Non-pigmented ciliary epithelial cell (primary cell): ENCODE data around the gene TMCO4.
A peak's percentile ranks its signal among the peaks of the same experiment; 100 is the strongest.

ENCODE experiments used
- DNase-seq: peaks from one replicate; pipeline ENCODE4 v3.0.0-alpha.2; 2010; ENCODE audit warnings: low read depth

Gene TMCO4

DNA sequence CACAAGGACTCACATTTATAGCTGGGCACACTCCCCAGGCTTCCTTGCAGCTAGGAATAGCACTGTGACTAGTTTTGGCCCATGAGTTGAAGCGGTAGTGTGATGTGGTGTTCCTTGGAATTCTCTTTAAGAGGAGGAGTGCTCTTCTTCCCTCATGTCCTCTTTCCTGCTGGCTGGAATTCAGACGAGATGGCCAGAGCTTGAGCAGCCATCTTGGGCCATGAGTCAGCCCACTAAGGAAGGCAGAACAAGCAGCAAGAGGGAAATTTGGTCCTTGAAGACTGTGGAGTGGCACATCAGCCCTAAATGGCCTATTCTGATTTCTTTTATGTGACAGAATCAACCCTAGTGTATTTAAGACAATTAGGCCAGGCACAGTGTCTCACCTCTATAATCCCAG lies 115.0 kb downstream of the TMCO4 start:
- DNase-seq = no peak

DNA sequence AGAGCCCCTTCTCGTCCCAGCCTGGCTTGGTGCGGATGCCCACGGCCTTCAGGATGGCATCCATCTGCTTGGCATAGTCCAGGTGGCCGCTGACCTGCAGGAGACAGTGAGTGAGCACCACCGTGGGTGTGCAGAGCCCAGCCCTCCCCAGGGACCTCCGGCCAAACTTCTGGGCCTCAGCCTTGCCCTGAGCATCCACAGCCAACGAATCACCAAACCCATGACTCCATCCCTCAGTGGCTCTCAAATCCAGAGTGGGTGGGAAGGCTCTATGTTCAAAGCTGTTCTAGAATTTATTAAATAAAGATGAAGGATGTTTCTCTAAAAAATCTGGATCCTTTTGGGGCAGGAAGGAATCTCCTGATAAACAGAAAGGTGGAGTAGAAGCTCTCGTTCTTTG lies 116.4 kb downstream of the TMCO4 start:
- DNase-seq = no peak

DNA sequence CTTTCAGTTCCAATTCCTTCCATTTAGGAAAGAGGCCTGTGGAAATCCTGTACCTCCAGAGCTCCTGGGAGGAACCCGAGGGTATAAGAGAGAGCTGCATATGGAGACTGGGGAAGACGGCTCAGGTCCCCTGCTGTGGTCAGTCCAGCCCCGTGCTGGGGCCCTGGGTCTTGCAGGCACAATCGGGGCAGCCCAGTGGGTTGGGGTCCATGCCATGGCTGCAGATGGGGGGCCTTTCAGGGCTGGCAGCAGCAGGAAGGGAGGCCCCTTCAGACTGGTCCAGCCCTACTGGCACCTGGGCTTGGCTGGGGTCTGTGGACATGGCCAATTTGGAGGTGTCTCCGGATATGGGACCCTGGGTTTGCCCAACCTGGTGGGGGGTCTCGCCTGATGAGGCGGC lies 116.8 kb downstream of the TMCO4 start:
- no peak for DNase-seq

- DNase-seq = peak; percentile 67
These were observed 117.5 kb downstream of the TMCO4 start for GRCh38 chr1:19682257-19682656.

DNA sequence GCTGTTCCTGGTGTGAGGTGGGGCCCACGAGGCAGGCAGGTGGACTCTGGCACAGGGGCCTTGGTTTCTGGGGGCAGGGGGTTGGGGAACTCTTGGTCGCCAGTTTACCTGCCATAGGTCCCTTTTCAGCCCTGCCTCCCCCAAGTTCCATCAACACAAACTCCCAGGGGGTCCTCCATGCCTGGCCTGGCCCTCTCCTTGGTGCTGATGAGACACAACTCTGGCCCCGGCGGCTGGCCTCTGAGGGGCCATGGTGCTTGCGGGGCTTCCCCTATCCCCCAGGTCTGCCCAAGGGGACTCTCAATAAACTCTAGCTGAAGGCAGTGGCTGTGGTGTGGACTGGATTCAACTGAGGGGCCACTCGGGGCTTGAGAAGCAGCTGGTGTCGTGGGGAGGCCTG lies 119.1 kb downstream of the TMCO4 start:
- DNase-seq = no peak

DNA sequence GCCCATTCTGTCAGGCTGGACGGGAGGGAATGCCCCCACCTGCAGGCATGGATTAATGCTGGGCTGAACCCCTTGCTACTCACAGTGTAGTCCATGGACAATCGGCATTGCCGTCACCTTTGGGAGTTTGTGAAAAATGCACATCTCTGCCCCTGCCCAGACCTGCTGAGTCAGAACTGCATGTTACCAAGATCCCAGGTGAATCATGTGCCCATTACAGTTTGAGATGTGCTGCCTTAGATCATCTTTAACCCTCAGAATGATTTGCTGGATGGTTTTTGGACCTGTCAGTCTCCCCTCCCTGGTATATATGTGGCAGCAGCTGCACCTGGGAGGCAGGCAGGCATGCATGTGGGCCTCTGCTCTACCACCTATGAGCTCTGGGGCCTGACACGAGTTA lies 120.0 kb downstream of the TMCO4 start:
- DNase-seq = no peak

- no peak for DNase-seq
These were observed 120.7 kb downstream of the TMCO4 start for GRCh38 chr1:19678931-19679453.

DNA sequence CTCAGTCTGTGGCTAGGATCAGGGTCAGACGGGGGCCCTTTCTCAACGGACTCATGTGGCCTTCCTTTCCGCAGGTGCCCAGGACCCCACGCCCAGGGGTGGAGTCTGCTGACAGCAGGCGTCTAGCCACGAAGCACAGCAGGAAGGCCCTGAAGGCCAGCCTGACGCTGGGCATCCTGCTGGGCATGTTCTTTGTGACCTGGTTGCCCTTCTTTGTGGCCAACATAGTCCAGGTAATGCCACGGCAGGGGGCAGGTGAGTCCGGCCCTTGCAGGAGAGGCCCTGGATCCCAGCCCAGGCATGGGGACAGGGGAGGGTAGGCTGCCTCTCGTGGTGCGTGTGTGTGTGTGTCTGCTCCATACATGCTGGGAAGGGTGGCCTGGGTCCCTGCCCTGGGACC lies 121.2 kb downstream of the TMCO4 start:
- no peak for DNase-seq

GRCh38 chr1:19676438-19676922 lies 123.2 kb downstream of the TMCO4 start:
- DNase-seq = no peak

DNA sequence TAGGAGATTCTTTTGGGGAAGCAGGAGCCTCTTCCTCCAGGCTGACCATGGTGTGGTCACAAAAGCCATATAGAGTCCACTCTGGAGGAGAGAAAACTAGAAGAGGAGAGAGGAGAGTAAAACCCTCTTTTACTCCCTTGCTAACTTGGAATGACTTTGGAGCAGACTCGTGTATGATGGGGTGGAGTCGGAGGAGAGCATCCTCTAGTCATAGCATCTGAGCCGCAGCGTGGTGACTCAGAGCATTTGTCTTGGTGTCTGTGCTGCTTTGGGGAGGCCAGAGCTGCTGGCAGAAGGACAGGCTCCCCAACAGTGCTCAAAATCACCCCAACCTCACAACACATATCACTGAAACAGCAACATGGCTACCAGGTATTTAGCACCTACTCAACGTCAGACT lies 123.9 kb downstream of the TMCO4 start:
- no peak for DNase-seq

DNA sequence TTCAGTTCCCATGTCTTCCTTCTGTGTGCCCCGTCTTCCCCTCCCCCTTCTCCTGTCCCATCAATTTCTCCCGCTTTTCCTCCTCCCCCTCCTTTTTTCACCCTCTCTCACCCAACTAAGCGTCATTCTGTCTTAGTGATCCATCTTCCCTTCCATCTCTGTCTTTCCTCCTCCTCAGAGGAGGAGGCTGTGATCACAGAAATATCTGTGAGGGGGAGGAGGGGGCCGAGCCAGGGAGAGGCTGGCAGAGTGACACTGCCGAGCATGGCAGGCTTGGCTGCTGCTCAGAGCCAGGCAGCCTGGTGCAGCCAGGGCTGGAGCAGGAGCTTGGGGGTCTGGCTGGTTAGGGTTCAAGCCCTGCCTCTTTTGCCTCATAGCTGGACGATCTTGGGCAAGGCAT lies 127.5 kb downstream of the TMCO4 start:
- no peak for DNase-seq

GRCh38 chr1:19670787-19671186 lies 128.9 kb downstream of the TMCO4 start:
- no peak for DNase-seq

DNA sequence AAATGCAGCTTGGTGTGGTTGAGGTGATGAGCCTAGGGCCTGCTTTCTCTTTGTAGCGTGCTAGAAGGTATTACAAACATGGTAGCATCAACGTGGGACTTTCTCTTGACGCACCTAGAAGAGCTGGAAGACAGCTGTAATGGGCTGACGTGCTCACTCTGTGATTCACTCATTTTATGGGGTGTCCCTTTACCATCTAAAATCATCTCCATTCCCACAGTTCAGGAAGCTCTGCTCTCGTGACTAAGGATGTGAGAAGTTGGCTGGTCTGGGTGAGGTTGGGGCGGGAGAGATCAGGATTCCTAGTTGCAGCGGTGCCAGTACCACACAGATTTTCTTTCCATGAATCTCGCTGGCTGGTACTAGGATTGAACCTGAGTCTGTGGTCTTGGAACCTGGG lies 130.8 kb downstream of the TMCO4 start:
- no peak for DNase-seq

GRCh38 chr1:19665496-19666465 lies 133.9 kb downstream of the TMCO4 start:
- DNase-seq = no peak

- DNase-seq = no peak
These were observed 134.6 kb downstream of the TMCO4 start for GRCh38 chr1:19665186-19665495.

GRCh38 chr1:19664453-19665185 lies 135.1 kb downstream of the TMCO4 start, which contains the start of gene HTR6:
Gene HTR6 (plus strand): TSS chr1:19664875. CDS start chr1:19665754, 879 bp downstream.
- no peak for DNase-seq

- no peak for DNase-seq
These were observed 137.4 kb downstream of the TMCO4 start for GRCh38 chr1:19662313-19662712.

GRCh38 chr1:19661721-19662228 lies 137.9 kb downstream of the TMCO4 start:
- DNase-seq = no peak

GRCh38 chr1:19658186-19658585 lies 141.5 kb downstream of the TMCO4 start:
- DNase-seq = no peak

- DNase-seq = no peak
These were observed 142.2 kb downstream of the TMCO4 start for GRCh38 chr1:19657511-19657910.

- no peak for DNase-seq
These were observed 142.8 kb downstream of the TMCO4 start for GRCh38 chr1:19656780-19657466.

- DNase-seq = no peak
These were observed 143.5 kb downstream of the TMCO4 start for GRCh38 chr1:19656134-19656779.
